Activated CD4-positive, alpha-beta T cell treated with anti-CD3 and anti-CD28 coated beads, Interleukin-2, amount 50 U/mL, for 1 hour (primary cell): Measurements from ENCODE around the gene ZFP64.
"Not testable (repeated sequence)": the region's sequence is repeated elsewhere in the genome, so short reads cannot be mapped to it uniquely, and the experiment has no call there.

Experiments used
- DNase-seq: peaks from one replicate; pipeline ENCODE4 v3.0.0-alpha.2; 2020

Gene ZFP64

DNA sequence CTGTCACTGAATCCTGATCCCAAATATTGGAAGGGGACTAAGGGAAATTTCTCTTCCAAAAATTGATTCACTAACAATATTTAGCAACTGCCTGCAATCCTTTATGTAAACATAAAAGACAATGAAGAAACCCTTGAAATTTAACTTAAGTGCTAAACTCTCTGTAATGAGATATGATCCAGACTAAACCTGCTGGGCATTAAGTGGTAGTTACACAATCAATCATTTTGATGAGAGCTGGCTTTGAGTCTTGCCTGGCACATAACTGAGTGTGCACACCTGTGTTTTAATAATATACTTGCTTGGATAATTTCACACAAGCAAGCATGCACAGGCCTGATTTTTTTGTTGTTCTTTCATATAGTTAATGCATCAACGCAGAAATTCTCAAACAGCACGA is 9.8 kb upstream of the ZFP64 start:
- no peak for DNase-seq

DNA sequence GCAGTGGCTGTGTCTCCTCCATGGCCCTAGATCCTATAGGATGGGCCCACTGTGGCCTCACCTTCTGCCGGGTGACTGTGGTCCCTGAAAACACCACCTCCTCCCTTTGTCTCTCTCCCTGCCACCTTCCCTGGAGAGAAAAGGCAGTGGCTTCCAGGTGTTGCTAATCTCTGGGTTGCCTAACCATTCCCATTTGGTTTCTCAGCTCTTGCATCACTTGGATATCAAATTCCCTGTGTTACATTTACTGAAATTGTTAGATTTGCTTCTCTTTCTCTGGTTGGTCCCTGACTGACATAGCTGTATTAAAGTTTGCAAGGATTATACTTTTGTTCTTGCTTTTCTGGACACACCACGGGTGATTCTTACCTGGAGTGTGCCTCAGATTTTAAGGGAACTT is 9.3 kb upstream of the ZFP64 start:
- DNase-seq = no peak

- DNase-seq = no peak
Observed at GRCh38 chr20:52196845-52197244, 5.3 kb upstream of the ZFP64 start.

- DNase-seq = no peak
Observed at GRCh38 chr20:52193886-52194545, 2.4 kb upstream of the ZFP64 start.

GRCh38 chr20:52193133-52193532 is 1.6 kb upstream of the ZFP64 start:
- DNase-seq = no peak

DNA sequence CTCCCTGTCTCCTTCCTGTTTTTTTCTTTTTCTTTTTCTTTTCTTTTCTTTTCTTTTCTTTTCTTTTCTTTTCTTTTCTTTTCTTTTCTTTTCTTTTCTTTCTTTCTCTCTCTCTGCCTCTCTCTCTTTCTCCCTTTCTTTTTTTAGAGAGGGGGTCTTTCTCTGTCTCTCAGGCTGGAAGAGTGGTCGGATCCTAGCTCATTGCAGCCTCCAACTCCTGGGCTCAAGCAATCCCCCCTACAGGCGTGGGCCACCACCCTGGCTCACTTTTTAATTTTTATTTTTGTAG is 1.1 kb upstream of the ZFP64 start:
- DNase-seq = not testable (repeated sequence)

- no peak for DNase-seq
Observed at GRCh38 chr20:52191916-52192718, 538 bp upstream of the ZFP64 start.

DNA sequence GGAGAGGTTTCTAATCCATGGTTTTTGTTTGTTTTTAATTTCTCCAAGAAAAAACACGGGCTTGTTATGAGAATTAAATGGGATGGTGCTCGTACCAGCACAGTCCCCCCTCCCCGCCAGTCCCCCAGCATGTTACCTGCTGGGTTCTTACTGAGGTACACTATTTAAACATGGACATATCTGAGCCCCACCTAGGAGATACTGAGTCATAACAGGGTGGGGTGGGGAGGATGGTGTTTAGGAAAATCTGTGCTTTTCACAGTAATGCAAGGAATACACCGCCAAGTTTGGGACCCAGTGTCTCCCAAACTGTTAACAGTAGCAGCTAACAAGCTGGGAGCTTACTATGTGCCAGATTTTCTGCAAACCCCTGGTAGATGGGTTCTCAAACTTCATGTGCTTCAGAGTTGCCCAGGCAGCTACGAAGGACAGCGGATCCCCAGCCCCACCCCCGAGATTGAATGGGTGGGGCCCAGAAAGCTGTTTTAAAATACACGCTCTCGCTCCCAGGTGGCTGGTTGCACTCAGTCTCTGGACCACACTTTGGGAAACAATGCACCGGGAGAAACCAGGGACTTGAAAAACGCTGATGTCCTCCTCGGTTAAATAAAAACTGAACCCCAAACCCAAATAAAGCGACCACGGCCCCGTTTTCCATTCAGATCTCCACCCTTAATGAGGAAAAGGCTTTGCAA is 995 bp downstream of the ZFP64 start:
- DNase-seq = peak; percentile 26

DNA sequence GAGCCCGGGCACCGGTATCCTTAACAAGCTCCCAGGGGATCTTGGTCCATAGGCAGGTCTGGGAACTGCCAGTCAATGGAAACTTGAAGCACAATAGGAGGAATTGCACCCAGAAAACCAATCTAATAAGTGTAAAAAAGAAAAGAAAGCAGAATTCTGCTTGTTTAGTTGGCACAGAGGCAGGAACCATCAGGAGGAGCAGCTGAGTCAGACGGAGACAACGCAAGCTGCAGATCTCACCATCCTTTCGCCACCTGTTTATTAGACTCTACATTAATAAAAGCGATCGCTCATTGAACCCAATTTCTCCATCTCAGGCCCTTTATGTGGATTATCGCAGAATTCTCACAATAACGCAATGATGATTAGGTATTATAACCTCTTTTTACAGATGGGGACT is 9.8 kb downstream of the ZFP64 start:
- DNase-seq = no peak

DNA sequence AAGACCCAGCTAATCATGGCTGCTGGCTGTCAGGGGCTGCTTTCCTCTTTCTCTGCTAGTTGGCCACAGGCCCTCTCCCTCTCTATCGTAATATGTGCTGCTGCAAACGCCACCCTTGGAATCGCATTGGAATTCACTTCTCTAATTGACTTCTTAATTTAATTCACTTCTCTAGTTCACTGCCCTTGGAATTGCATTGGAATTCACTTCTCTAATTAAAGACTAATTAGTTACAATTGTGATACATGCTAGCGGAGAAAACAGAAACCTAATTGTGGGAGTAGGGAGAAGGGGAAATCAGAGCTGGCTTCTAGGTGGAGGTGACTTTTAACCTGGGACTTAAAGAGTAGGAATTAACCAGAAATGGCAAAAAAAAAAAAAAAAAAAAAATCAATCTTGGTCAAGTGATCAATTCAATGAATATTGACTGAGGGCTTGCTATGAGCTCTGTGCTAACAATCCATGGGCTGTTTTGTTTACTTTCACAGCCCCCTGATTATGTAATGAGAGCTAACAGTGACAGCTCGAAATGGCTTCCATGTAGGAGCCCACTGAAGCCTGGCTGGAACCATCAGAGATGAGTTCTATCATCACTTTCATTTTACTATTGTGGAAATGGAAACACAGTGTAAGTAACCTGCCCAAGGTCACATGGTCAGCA is 11.3 kb downstream of the ZFP64 start:
- no peak for DNase-seq

GRCh38 chr20:52179331-52180179 is 12.0 kb downstream of the ZFP64 start:
- DNase-seq = no peak

DNA sequence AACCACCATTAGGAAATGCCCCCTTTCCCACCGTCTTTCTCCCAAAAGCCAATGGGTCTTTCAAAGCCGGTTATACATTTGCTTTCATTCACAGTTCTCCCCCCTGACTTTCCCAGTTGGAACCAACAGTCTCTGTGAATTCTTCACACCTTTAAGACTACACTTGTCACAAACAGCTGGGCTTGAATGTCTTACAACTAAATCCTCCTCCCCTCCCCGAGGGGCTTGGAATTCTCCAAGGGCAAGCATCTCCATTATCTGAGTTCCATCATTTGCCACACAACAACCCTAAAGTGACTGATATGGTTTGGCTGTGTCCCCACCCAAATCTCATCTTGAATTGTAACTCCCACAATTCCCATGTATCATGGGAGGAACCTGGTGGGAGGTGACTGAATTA is 12.9 kb downstream of the ZFP64 start:
- DNase-seq = no peak

DNA sequence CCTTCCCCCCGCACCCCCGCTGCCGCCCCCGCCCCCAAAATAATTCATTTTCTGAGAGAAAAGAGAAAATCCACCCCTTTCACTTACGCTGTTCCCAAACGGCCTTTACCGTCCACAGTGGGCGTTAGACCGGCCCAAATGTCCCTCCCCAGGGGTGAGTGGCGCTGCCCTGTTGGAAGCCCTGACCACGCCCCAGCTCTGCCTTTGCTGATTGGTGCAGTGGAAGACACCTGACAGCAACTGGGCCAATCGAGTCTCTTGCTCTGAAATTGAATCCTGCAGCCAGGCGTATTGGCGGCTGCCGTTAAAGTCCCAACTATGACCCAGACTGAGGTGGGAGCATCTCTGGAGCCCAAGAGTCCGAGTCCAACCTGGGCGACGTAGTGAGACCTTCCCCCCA is 15.7 kb downstream of the ZFP64 start:
- no peak for DNase-seq

DNA sequence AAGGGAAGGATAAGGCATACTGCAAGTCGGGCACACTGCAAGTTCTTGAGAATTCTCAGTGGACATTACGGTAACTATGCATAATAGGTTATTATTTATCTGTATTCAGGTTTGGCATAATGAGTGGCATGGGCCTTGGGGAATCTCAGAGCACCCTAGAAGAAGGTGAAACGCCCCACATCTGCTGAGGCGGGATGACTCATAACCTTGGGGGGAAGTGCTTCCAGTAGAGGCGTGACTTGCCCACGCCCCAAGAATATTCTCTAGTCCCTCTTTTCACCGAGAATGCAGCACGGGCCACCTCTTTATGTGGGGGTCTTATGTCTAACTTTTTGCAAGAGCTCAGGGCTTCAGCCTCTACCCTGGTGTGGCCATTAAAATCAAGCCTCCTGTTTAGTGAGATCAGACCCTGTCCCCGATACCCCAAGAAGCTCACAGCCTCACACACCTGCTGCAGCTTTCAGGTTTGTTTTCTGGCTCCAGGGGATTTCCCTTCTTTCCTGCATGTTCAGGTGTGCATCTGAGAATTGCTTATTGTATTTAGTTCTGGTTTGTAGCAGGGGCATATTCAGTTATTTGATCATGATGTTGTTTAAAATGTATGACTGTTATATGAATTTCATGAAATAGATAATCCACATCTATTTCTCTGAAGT is 19.1 kb downstream of the ZFP64 start:
- DNase-seq = no peak

DNA sequence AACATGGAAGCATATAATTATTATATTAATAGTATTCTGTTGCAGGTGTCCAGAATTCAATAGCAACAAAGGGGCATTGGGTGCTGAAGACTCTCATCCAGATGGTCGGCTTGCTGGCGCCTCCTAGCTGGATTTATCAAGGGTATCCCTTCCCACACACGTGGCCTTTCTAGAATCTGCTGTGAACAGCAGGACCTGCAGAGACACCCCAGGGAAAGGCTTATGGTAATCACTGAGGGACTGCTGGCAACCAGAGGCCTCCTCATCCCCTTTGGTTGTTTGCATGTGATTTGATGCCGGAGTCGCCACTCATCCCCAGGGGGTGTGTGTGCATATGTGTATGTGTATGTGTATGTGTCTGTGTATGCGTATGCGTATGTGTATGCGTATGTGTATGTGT is 20.6 kb downstream of the ZFP64 start:
- DNase-seq = no peak

DNA sequence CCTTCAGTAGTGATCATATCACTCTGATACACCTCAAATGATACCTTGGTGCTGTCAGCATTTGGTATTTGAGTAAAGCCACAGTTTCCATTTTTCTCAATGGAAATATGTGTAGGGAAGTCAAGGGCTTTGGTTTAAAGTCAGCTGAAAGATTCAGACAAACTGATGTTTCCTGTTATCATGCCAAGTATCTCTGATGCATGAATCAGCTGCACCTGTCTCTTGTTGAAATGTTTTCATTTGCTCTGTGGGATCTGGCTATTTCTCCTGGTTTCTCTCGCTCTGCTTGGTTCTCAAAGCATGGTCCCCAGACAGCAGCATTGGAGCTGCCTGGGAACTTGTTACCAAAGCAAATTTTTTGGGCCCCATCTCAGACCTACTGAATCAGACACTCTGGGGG is 23.5 kb downstream of the ZFP64 start:
- DNase-seq = no peak

- no peak for DNase-seq
Observed at GRCh38 chr20:52167232-52167840, 24.2 kb downstream of the ZFP64 start.

DNA sequence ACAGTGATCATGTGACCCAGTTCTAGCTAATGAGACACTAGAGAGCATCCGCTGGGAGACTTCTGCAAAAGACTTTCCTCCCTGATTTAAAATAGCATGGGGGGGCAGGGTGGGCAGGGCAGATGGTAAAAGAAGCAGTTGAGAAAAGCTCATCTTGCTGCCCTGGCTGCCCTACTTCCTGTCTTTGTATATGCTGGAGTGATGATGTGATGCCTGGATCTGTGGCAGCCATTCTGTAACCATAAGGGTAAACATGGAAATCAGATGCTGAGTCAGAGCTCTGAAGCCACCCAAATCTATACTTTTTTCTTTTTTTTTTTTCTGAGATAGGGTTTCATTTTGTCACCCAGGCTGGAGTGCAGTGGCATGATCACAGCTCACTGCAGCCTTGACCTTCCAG is 25.4 kb downstream of the ZFP64 start:
- no peak for DNase-seq

DNA sequence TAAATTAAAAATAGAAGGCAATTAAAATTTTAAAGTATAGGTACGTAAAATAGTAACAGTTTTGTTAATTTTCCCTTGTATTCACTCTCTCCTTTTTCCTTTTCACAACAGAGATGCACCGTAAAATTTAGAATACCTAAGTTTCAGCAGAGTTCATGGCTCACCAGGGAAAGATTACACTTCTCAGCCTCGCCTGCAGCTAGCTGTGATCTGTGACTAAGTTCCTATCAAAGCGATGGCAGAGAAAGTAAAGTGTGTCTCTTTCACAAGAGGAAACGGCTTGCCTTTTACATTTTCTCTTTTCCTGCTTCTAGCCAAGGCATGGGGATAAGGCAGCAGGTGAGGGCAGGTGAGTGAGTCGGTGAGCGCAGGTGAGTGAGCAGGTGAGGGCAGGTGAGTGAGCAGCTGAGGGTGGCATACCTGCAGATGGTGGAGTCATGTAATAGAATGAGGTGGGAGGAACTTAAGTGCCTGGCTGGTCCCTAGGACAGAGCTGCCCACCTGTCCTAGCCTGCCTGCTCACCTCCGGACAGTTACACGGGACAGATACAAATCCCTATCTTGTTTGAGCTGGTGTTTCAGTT is 30.9 kb downstream of the ZFP64 start:
- DNase-seq = no peak

DNA sequence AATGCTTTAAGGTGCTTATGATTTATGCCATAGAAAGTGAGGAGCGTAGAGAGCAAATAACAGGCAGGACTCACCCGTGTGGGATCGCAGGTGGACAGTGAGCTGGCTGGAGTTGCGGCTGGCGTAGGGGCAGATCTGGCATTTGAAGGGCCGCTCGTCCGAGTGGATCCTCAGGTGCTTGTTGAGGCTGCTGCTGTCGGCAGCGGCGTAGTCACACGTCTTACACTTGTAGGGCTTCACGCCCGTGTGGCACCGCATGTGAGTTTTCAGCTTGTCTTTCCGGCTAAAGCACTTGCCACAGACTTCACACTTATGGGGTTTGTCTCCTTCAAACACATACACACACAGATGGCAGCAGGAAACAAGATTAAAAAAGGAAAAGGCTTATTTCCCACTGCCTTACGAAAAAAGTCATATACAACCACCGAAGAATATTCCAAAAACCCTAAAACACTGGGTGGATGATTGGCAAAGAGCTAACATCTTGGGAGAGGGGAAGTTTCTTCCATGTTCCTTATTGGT is 31.5 kb downstream of the ZFP64 start:
- DNase-seq = no peak

- DNase-seq = no peak
Observed at GRCh38 chr20:52154575-52154974, 37.0 kb downstream of the ZFP64 start.
